DMS79 (cell line): Measurements from ENCODE around the gene TINAGL1.
A peak's percentile ranks its signal among the peaks of the same experiment; 100 is the strongest.

ENCODE experiments used
- DNase-seq: peaks from one replicate; lab custom pipeline; 2025; lab: John Stamatoyannopoulos, UW

TINAGL1 gene

GRCh38 chr1:31627301-31627929, 51.1 kb downstream of the TINAGL1 start:
- DNase-seq: peak; percentile 69

DNA sequence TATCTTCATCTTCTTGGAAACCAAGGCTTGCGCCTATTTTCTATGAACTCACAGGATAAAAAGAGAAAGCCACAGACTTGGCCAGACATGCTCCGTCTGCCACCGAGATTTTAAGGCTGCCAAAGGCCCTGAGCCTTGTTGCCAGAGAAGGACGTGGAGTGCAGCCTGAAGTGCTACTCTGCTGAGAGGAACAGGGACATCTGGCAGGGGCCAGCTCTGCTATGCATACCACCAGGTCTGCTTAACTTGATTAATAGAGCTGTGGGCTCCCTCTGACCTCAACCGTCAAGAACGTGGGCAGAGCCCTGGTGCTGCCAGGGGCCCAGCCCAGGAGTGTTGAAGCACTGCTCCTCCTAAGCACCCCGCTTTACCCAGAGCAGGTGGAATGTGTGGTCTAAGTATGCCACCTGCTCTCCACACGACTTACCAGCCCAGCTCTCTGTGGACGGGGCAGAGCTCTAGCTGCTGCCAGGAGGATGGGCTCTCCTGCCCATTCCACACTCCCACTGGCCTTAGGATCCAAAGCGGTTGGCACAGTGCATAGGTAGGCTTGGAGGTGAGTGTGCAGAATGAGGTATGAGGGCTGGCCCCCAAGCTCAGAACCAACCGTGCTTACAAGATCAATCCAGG, 51.7 kb downstream of the TINAGL1 start:
- peak; percentile 98 for DNase-seq

DNA sequence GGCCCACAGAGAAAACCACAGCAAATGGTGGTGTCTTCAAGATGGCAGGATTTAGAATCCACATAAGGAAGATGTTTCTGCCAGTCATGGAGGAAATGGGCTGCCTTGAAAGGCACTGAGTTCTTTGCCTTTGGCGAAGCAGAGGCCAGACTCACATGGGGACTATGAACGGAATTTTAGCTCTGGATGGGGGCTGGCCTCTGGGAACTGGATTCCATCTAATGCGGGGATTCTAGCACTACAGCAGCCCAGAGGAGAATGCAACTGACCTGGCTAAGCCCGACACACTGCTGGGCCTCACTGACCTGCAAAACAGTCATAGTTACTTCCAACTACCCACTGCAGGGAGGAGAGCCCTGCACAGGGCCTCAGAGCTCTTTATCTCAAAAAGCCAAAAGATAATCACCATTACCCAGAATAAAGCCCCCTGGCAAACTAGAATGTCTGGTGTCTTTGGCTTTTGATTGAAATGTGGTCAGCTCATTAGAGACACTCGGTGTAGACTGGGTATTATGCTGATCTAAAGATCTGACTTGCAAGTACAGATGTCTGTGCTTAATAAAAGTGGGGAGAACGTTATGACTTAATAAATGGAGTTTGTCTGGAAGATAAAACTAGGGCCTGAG, 52.7 kb downstream of the TINAGL1 start:
- DNase-seq: no peak

GRCh38 chr1:31632649-31633048, 56.3 kb downstream of the TINAGL1 start:
- no peak for DNase-seq

DNA sequence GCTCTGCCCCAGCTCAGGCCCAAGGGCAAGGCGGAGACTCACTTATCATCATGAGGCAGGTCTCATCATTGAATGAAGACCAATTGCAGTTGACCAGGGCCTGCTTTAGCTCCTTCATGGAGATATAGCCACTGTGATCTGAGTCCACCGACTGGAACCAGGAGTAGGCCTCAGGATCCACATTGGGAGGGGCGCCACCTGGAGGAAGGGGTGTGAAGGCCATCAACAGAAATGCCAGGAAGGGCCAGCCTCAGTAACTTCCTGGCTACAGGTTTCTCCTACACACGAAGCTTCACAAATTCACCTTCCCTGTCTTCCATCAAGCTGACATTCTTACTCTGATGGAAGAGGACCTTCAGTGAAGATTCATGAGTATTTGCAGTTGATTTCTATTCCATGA, 56.8 kb downstream of the TINAGL1 start:
- no peak for DNase-seq
